Measurements from ENCODE around the gene SUB1. TPM values are rescaled to one million over a fixed set of nuclear protein-coding genes. Genes with fewer than 3 reads are reported as not detected.
A peak's percentile ranks its signal among the peaks of the same experiment; 100 is the strongest.

Gene SUB1
- total and polyA plus RNA-seq, 4 experiments from 2014 or later, result 204 to 578 (median 357) TPM

DNA sequence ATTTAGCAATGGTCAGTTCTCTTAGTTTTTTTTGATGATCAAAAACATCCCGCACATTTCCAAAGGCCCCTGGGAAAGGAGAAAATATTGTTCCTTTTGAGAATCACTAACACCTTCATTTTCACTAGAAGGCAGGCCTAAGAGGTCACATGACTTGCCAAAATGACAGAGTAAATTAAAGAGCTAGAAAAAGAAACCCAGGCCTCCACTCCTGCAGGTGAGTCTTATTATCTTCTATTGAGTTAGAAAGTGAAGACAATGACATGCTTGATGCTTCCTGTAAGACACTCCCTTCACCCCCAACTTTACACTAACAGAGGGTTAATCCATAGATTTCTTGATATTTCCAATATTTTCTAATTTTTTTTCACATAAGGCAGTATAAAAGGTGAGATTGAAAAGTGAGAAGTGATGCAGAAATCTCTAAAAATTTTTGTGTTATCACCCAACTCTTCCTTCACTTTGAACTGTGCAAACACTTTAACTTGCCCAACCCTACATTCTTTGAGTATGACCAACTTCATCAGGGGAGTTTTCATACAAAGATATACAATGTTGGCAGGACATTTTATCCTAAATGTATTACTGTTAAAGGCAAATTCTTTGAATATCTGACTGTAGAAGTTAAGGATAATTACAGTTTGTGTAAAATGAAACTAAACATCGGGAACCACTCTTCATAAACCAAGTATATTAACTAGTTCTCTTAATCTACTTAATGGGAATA lies 57.1 kb downstream of the SUB1 start:
- Mint-ChIP-seq H3K27me3 (peaks cover 0 to 3% of the 10 kb centered on the region in 2 donors), H3K4me1 (peaks cover 0 to 5% (median 2%) of the 10 kb centered on the region in 4 donors), H3K27ac (no peak overlapping the region), H3K4me3 (peak overlapping the region in 1 of 8 donors; percentile 4), H3K9me3 (peaks cover 0 to 2% (median 0%) of the 10 kb centered on the region in 8 donors), H3K36me3 (no peaks in the 10 kb centered on the region)
- ChIA-PET CTCF (ENCODE audit: partially characterized antibody) (no interaction called here), POLR2A (ENCODE audit: partially characterized antibody) (no interaction called here)
- Histone ChIP-seq H3K9me3 (ENCODE audit: control insufficient read depth in 1 of 2, low read length in 2 of 2) (no peaks in the 10 kb centered on the region), H3K4me1 (ENCODE audit: insufficient read depth, low read length) (no peaks in the 10 kb centered on the region), H3K36me3 (ENCODE audit: insufficient read depth, low read length) (no peaks in the 10 kb centered on the region), H3K27me3 (ENCODE audit: insufficient read depth, low read length) (no peaks in the 10 kb centered on the region), H3K4me3 (ENCODE audit: low read length in 2 of 2) (no peak overlapping the region), H3K27ac (ENCODE audit: low read depth, low read length) (no peak overlapping the region)
- DNase-seq, result no peak
- intact Hi-C loops (cut with micrococcal nuclease), result no loop called here

DNA sequence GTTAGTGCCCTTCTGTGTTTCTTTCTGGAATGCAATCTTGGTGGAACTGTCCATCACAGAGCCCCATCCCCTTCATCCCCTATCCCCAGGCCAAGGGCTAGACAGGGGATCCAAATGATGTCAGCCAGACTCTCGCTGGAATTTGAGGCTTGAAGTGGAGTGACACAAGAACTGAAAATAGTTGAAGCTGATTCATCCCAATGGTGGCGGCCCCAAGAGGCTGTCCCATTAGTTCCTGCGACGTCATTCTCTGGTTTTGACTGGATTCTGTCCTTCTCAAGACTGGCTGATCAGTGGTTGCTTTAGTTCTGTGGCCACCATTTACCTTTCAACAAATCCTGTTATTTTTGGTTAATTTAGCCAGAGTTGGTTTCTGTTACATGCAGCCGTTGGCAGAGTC lies 59.9 kb downstream of the SUB1 start:
- Histone ChIP-seq H3K4me3 (ENCODE audit: low read length in 2 of 2) (no peak overlapping the region), H3K36me3 (ENCODE audit: insufficient read depth, low read length) (no peaks in the 10 kb centered on the region), H3K4me1 (ENCODE audit: insufficient read depth, low read length) (no peaks in the 10 kb centered on the region), H3K9me3 (ENCODE audit: control insufficient read depth in 1 of 2, low read length in 2 of 2) (no peaks in the 10 kb centered on the region), H3K27ac (ENCODE audit: low read depth, low read length) (no peak overlapping the region), H3K27me3 (ENCODE audit: insufficient read depth, low read length) (no peaks in the 10 kb centered on the region)
- Mint-ChIP-seq H3K4me3 (no peak overlapping the region), H3K36me3 (no peaks in the 10 kb centered on the region), H3K4me1 (peaks cover 0 to 5% (median 2%) of the 10 kb centered on the region in 4 donors), H3K27me3 (peaks cover 2 to 6% of the 10 kb centered on the region in 2 donors), H3K9me3 (peaks cover 0 to 4% (median 0%) of the 10 kb centered on the region in 8 donors), H3K27ac (no peak overlapping the region)
- no peak for DNase-seq
- ChIA-PET CTCF (ENCODE audit: partially characterized antibody) (no interaction called here), POLR2A (ENCODE audit: partially characterized antibody) (no interaction called here)
- intact Hi-C loops (cut with micrococcal nuclease), result no loop called here

DNA sequence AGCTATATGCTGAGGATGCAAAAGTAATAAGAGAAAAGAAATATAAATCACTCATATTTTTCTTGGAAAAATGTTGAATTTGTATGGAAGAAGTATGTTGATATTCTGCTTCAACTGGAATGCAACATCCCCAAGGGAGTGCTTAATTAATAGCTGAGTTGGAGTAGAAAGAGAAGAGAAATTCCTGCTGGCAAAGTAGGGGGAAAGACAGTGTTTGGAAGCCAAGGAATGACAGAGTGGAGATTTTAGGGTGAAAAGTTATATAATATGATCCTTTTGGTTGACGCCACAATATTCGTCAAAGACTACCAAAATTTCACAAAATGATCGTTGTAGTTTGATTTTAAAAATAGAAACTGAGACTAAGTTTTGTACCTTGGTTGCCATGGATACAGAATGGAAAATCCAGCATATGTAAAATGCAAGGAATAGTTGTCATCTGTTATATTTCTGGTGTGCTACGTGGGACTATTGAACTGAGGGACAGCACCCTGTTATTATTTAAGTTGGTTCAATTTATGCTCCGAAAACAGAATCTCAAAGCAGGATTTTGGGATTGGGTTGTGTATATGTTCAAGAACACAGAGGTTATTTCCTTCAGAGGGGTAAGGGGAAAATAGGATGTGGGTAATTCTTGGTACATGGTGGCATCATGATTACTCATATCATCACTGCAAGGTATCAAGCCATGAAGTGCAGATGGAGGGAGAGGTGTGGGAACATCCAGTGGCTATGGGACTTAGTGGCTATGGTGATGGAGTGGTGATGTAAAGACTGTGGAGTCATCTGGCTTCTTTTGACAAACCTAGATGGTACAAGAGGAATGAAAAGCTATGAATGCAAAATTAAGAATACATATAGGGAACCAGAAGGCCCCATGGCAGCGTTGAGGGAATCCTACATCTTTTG lies 61.0 kb downstream of the SUB1 start:
- no peak overlapping the region for H3K4me3 Mint-ChIP-seq
- ChIA-PET CTCF (ENCODE audit: partially characterized antibody) (no interaction called here), POLR2A (ENCODE audit: partially characterized antibody) (no interaction called here)
- H3K36me3 Mint-ChIP-seq, result no peaks in the 10 kb centered on the region
- no peak overlapping the region for H3K27ac ChIP-seq (ENCODE audit: low read depth, low read length)
- H3K27ac Mint-ChIP-seq, result no peak overlapping the region
- intact Hi-C loops (cut with micrococcal nuclease), result no loop called here
- H3K9me3 ChIP-seq (ENCODE audit: control insufficient read depth in 1 of 2, low read length in 2 of 2), result no peaks in the 10 kb centered on the region
- peaks cover 0 to 5% (median 2%) of the 10 kb centered on the region in 4 donors for H3K4me1 Mint-ChIP-seq
- no peaks in the 10 kb centered on the region for H3K36me3 ChIP-seq (ENCODE audit: insufficient read depth, low read length)
- H3K27me3 ChIP-seq (ENCODE audit: insufficient read depth, low read length), result no peaks in the 10 kb centered on the region
- no peaks in the 10 kb centered on the region for H3K4me1 ChIP-seq (ENCODE audit: insufficient read depth, low read length)
- H3K27me3 Mint-ChIP-seq, result peaks cover 2 to 8% of the 10 kb centered on the region in 2 donors
- peaks cover 0 to 4% (median 0%) of the 10 kb centered on the region in 8 donors for H3K9me3 Mint-ChIP-seq
- H3K4me3 ChIP-seq (ENCODE audit: low read length in 2 of 2), result no peak overlapping the region
- DNase-seq, result no peak

DNA sequence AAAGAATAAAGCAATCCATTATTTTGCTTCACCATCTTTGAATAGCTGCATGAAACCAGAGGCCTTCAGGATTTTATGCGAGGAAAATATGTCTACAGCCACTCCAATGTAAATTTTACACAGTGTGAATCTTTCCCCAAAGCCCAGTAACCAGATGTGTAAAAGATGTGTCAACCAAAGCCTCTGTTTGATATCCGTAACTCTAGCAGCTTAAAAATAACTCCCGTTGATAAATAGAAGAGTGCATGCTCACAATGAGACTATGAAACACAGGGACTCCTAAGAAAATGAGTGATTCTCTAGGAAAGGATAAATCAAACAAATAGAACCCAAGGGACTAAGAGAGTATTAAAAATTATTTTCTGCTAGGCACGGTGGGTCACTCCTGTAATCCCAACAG lies 65.7 kb downstream of the SUB1 start:
- Mint-ChIP-seq H3K9me3 (peaks cover 2 to 12% (median 8%) of the 10 kb centered on the region in 8 donors), H3K4me1 (no peaks in the 10 kb centered on the region), H3K4me3 (no peak overlapping the region), H3K27me3 (peaks cover 2 to 18% of the 10 kb centered on the region in 2 donors), H3K36me3 (no peaks in the 10 kb centered on the region), H3K27ac (no peak overlapping the region)
- Histone ChIP-seq H3K4me3 (ENCODE audit: low read length in 2 of 2) (no peak overlapping the region), H3K27ac (ENCODE audit: low read depth, low read length) (no peak overlapping the region), H3K36me3 (ENCODE audit: insufficient read depth, low read length) (no peaks in the 10 kb centered on the region), H3K4me1 (ENCODE audit: insufficient read depth, low read length) (no peaks in the 10 kb centered on the region), H3K9me3 (ENCODE audit: control insufficient read depth in 1 of 2, low read length in 2 of 2) (no peaks in the 10 kb centered on the region), H3K27me3 (ENCODE audit: insufficient read depth, low read length) (no peaks in the 10 kb centered on the region)
- ChIA-PET POLR2A (ENCODE audit: partially characterized antibody) (no interaction called here), CTCF (ENCODE audit: partially characterized antibody) (no interaction called here)
- intact Hi-C loops (cut with micrococcal nuclease), result no loop called here
- no peak for DNase-seq

DNA sequence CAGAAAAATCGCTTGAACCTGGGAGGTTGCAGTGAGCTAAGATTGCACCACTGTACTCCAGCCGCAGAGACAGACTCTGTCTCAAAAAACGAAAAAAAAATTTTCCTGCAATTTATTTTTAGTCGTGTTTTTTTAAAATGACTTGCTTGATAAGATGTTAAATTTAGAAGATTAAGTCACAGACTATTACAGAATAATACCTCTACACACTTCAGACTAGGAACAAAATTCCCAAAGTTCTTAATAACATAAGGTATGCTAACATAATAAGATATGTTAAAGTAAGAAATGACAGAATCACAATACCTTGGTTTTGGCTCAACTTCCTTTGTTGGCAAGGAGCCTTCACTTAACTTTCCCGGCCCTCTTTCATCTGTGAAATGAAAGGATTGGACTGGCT lies 66.3 kb downstream of the SUB1 start:
- Mint-ChIP-seq H3K36me3 (peaks cover 2 to 3% of the 10 kb centered on the region in 2 donors), H3K4me1 (no peaks in the 10 kb centered on the region), H3K27me3 (peaks cover 2 to 15% of the 10 kb centered on the region in 2 donors), H3K9me3 (peaks cover 2 to 17% (median 11%) of the 10 kb centered on the region in 8 donors), H3K27ac (no peak overlapping the region), H3K4me3 (no peak overlapping the region)
- no peaks in the 10 kb centered on the region for H3K4me1 ChIP-seq (ENCODE audit: insufficient read depth, low read length)
- DNase-seq, result no peak
- H3K27ac ChIP-seq (ENCODE audit: low read depth, low read length), result no peak overlapping the region
- ChIA-PET POLR2A (ENCODE audit: partially characterized antibody) (no interaction called here), CTCF (ENCODE audit: partially characterized antibody) (no interaction called here)
- H3K27me3 ChIP-seq (ENCODE audit: insufficient read depth, low read length), result no peaks in the 10 kb centered on the region
- no peaks in the 10 kb centered on the region for H3K9me3 ChIP-seq (ENCODE audit: control insufficient read depth in 1 of 2, low read length in 2 of 2)
- no peaks in the 10 kb centered on the region for H3K36me3 ChIP-seq (ENCODE audit: insufficient read depth, low read length)
- intact Hi-C loops (cut with micrococcal nuclease), result no loop called here
- H3K4me3 ChIP-seq (ENCODE audit: low read length in 2 of 2), result no peak overlapping the region

Other genes with a start within 250 kb of the SUB1 start
- 10 to 100 TPM; 60.1 to 65.4 TPM for gene ZFR, start 140.8 kb upstream of the SUB1 start, total RNA-seq
- 100 to 1,000 TPM in 1 of 2 donors, 10 to 100 TPM in 1; 79.2 to 102 TPM for gene ZFR, start 140.8 kb upstream of the SUB1 start, polyA plus RNA-seq
- gene NPR3, start 125.8 kb downstream of the SUB1 start, total RNA-seq, result under 1 TPM in 1 of 2 experiments, not detected in 1; 0.06 TPM
- not detected for gene NPR3, start 125.8 kb downstream of the SUB1 start, polyA plus RNA-seq

Measured in CD4-positive, alpha-beta memory T cell (primary cell).